Osteocyte (in vitro differentiated cells): Measurements from ENCODE around the gene ZNF716. TPM values are rescaled to one million over a fixed set of nuclear protein-coding genes. Genes with fewer than 3 reads are reported as not detected.

Experiments used
- DNase-seq: peaks from one replicate; pipeline ENCODE4 v3.0.0; 2021; ENCODE audit warnings: mixed read lengths; ENCODE audit not compliant: unreplicated experiment; ENCODE audit errors: extremely low spot score
- H3K27ac Mint-ChIP-seq: one replicate; pipeline ENCODE4 v1.8.0; 2021; ENCODE audit warnings: mild to moderate bottlenecking, mixed read lengths; ENCODE audit not compliant: unreplicated experiment
- H3K27me3 Mint-ChIP-seq: one replicate; pipeline ENCODE4 v1.8.0; 2021; ENCODE audit warnings: mixed read lengths; ENCODE audit not compliant: unreplicated experiment
- H3K36me3 Mint-ChIP-seq: one replicate; pipeline ENCODE4 v1.8.0; 2021; ENCODE audit warnings: mixed read lengths; ENCODE audit not compliant: unreplicated experiment
- H3K4me1 Mint-ChIP-seq: one replicate; pipeline ENCODE4 v1.8.0; 2021; ENCODE audit warnings: mixed read lengths; ENCODE audit not compliant: unreplicated experiment
- H3K4me3 Mint-ChIP-seq: one replicate; pipeline ENCODE4 v1.8.0; 2021; ENCODE audit warnings: mild to moderate bottlenecking, moderate library complexity, mixed read lengths; ENCODE audit not compliant: unreplicated experiment
- H3K9me3 Mint-ChIP-seq: one replicate; pipeline ENCODE4 v1.8.0; 2021; ENCODE audit warnings: mixed read lengths; ENCODE audit not compliant: unreplicated experiment
- total RNA-seq: library from RNA; stranded (reverse); gene quantifications from 2 replicates; pipeline ENCODE4 v1.2.1, GENCODE V29; 2021
- TF ChIP-seq, protein P1 (sequence below): fragments of 200-600 bp; sonication (generic); IDR thresholded peaks from 2 replicates; pipeline ENCODE4 v1.5.0; 2021; ENCODE audit warnings: antibody characterized with exemption, mild to moderate bottlenecking, moderate library complexity

Gene ZNF716
- total RNA-seq, 1 donor from 2014 or later, result not detected

DNA sequence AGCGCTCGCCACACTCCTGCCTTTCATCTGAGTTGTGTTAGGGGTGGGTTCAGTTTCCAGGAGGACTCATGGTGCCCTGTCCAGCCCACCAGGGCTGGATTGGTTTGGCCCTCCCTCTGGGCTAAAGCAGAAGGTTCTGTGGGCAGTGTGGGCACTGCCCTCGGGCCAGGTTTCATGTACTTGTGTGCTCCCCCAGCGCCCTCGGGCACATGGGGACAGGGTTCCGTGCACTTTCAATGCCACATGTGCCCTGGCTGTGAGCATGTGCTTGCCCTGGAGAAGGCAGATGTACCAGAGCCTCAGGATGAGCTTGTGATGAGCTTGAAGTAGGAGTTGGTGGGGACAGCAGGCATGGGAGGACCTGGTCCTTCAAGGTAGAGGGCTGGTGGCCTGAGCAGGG is 35.6 kb upstream of the ZNF716 start:
- H3K27ac Mint-ChIP-seq, result no peak overlapping the region
- no peaks in the 10 kb centered on the region for H3K4me1 Mint-ChIP-seq
- no peak overlapping the region for H3K4me3 Mint-ChIP-seq
- DNase-seq, result peak; percentile 78
- TF ChIP-seq, protein P1, sequence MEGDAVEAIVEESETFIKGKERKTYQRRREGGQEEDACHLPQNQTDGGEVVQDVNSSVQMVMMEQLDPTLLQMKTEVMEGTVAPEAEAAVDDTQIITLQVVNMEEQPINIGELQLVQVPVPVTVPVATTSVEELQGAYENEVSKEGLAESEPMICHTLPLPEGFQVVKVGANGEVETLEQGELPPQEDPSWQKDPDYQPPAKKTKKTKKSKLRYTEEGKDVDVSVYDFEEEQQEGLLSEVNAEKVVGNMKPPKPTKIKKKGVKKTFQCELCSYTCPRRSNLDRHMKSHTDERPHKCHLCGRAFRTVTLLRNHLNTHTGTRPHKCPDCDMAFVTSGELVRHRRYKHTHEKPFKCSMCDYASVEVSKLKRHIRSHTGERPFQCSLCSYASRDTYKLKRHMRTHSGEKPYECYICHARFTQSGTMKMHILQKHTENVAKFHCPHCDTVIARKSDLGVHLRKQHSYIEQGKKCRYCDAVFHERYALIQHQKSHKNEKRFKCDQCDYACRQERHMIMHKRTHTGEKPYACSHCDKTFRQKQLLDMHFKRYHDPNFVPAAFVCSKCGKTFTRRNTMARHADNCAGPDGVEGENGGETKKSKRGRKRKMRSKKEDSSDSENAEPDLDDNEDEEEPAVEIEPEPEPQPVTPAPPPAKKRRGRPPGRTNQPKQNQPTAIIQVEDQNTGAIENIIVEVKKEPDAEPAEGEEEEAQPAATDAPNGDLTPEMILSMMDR, result no peak
- H3K36me3 Mint-ChIP-seq, result peaks cover 2% of the 10 kb centered on the region
- peaks cover 7% of the 10 kb centered on the region for H3K9me3 Mint-ChIP-seq
- H3K27me3 Mint-ChIP-seq, result no peaks in the 10 kb centered on the region

DNA sequence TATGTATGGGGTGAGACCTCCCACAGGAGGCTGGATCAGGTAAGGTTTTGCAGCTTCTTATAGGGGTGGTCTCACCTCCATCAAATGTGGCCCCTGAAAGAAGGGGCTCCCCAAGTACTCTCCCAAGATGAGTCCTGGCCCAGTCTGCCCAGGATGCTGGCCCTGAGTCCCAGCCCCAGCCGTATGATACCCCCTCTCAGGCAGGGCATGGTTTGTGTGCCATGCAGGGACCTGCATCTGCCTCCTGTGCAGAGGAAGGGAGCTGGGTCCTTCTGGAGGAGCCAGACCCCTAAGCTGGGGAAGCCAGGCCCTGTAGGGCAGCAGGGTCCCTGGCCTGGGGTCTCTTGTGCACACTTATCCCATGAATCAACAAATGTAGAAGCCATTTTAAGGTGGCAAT is 35.1 kb upstream of the ZNF716 start:
- no peak overlapping the region for H3K4me3 Mint-ChIP-seq
- H3K27me3 Mint-ChIP-seq, result no peaks in the 10 kb centered on the region
- TF ChIP-seq, protein P1, result no peak
- no peak overlapping the region for H3K27ac Mint-ChIP-seq
- peaks cover 5% of the 10 kb centered on the region for H3K9me3 Mint-ChIP-seq
- DNase-seq, result no peak
- peaks cover 2% of the 10 kb centered on the region for H3K36me3 Mint-ChIP-seq
- H3K4me1 Mint-ChIP-seq, result no peaks in the 10 kb centered on the region

DNA sequence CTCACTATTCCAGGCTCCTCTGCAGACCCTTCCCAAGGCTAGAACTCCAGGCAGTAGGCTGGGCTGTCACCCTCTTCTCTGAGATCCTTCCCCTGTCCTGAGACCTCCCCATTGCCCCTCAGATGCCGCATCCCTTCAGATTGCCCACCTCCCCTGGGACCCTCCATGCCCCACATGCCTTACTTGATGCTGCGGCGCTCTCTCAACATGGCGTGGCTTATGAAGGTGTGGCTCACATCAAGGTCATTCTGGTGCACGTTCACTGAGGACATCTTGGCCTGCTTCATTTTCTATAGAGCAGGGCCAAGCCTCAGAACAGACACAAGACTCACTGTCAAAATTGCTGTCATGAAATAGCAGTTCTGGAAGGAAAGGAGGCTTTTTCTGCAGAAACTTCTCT is 34.7 kb upstream of the ZNF716 start:
- Mint-ChIP-seq H3K27me3 (no peaks in the 10 kb centered on the region), H3K27ac (no peak overlapping the region), H3K9me3 (peaks cover 5% of the 10 kb centered on the region), H3K4me3 (no peak overlapping the region), H3K36me3 (peaks cover 2% of the 10 kb centered on the region), H3K4me1 (no peaks in the 10 kb centered on the region)
- DNase-seq, result no peak
- TF ChIP-seq, protein P1, result no peak

DNA sequence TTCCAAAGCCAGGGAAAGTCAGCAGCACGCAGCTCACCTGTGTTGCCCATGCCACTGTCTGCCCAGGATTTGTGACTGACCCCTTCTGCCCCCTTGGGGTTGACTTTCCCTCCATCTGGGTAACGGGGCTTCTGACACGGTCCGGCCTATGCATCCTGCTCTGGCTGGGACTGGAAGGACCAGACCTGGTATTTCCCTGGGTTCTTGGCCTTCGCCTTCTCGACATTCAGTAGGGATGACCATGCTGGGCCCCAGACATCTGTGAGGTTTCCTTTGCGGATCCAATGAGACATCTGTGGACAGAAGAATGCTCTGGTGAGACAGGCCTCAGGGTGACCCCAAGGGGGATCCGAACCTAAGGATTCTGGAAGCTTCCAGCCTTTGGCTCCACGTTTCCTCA is 34.2 kb upstream of the ZNF716 start:
- no peak overlapping the region for H3K4me3 Mint-ChIP-seq
- no peaks in the 10 kb centered on the region for H3K4me1 Mint-ChIP-seq
- H3K36me3 Mint-ChIP-seq, result peaks cover 2% of the 10 kb centered on the region
- TF ChIP-seq, protein P1, result no peak
- DNase-seq, result no peak
- no peak overlapping the region for H3K27ac Mint-ChIP-seq
- no peaks in the 10 kb centered on the region for H3K27me3 Mint-ChIP-seq
- H3K9me3 Mint-ChIP-seq, result peaks cover 5% of the 10 kb centered on the region

DNA sequence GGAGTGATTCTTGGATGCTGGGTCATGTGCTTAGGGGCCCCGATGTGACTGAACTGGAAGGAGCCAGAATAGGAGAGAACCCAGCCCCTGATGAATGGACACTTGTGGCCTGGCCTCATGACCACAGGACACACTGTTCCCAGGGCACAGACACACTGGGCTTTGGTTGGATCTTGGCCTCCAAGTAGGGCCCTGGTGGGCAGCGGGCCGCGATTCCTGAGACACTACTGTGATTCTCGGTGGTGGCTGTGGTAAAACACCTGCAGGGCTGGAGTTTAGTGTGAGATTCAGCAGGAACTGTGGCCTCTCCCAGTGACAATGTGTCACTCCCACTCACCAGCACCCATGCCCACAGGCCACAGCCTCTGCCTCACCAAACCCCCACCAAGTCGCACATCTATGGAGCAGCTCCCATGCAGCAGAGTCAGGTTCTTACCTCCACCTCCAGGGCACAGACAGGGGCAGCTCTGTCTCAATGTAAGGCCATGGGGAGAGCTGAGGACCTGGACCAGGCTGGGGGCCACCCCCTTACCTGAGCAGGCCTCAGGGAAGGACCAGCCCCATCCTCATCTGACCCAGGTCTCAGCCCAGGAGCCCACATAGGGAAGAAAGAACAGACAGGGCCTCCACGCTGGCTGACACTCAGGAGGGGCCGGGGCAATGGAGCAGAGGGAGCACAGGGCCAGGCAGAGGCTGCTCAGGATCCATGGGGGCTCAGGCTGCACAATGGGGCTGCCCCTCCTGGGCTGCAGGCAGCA is 33.2 kb upstream of the ZNF716 start:
- Mint-ChIP-seq H3K27me3 (no peaks in the 10 kb centered on the region), H3K27ac (no peak overlapping the region), H3K36me3 (peaks cover 2% of the 10 kb centered on the region), H3K4me3 (no peak overlapping the region), H3K4me1 (no peaks in the 10 kb centered on the region), H3K9me3 (peaks cover 11% of the 10 kb centered on the region)
- no peak for DNase-seq
- TF ChIP-seq, protein P1, result no peak
